ENCODE measurements around the gene GPAT3. TPM values are rescaled to one million over a fixed set of nuclear protein-coding genes. Genes with fewer than 3 reads are reported as not detected.
"Not testable (repeated sequence)": the region's sequence is repeated elsewhere in the genome, so short reads cannot be mapped to it uniquely, and the experiment has no call there.

GPAT3 gene
- total RNA-seq, 2 experiments from 2014 or later = 25.9 to 34.0 TPM

DNA sequence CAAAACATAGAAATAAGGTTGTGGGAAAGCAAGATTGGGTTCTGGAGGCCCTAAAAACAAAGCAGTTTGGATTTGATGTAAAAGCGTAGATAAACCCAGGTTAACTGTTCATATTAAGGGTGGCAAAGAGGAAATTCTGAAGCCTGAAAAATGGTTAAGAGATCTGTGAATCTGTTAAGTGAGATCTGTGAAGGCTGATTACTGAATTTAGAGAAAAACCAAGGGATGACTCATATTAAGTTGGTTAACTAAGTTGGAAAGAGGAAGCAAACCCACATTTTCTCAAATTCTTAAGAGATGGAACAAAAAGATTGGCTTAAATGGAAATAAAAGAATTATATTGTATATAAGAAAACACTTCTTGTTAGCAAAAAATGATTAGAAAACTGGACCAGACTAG lies 22.8 kb downstream of the GPAT3 start:
- peak overlapping the region; percentile 88 for H3K27ac Mint-ChIP-seq
- H3K4me3 Mint-ChIP-seq = peak overlapping the region; percentile 34
- no peaks in the 10 kb centered on the region for H3K9me3 Mint-ChIP-seq (ENCODE audit: low read depth)

DNA sequence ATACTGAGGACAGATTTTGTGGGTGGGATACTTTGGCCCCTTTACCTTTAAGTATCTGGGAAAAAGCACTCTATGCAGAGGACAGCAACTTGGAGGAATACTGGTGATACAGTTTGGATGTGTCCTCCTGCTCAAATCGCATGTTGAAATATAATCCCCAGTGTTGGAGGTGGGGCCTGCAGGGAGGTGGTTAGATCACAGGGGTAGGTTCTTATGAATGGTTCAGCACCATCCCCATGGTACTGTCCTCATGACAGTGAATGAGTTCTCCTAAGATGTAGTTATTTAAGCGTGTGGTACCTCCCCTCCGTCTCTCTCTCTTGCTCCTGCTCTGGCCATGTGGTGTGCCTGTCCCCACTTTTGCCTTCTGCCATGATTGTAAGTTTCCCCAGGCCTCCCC lies 24.6 kb downstream of the GPAT3 start:
- peaks cover 11% of the 10 kb centered on the region for H3K36me3 Mint-ChIP-seq
- CTCF ChIA-PET = interaction anchor here (1.2 kb wide), 1 partner anchor 27 kb away, joined by 5 read pairs; no protein-coding TSS in a partner anchor
- H3K4me3 Mint-ChIP-seq = no peak overlapping the region
- no peaks in the 10 kb centered on the region for H3K27me3 Mint-ChIP-seq
- peaks cover 60% of the 10 kb centered on the region for H3K4me1 Mint-ChIP-seq
- H3K9me3 Mint-ChIP-seq (ENCODE audit: low read depth) = no peaks in the 10 kb centered on the region
- DNase-seq (no peak), ATAC-seq (no peak)
- H3K27ac Mint-ChIP-seq = no peak overlapping the region

More for the DNA sequence above, 22.8 kb downstream of the GPAT3 start:
- peak; percentile 75 for ATAC-seq
- H3K36me3 Mint-ChIP-seq = peaks cover 15% of the 10 kb centered on the region
- no peaks in the 10 kb centered on the region for H3K27me3 Mint-ChIP-seq
- CTCF ChIA-PET = interaction anchor here (1.2 to 3.2 kb wide), 3 partner anchors 23 to 68 kb away, joined by 4 to 10 read pairs (median 4); partner anchors contain the start of gene GPAT3
- H3K4me1 Mint-ChIP-seq = peaks cover 66% of the 10 kb centered on the region
- DNase-seq = no peak

DNA sequence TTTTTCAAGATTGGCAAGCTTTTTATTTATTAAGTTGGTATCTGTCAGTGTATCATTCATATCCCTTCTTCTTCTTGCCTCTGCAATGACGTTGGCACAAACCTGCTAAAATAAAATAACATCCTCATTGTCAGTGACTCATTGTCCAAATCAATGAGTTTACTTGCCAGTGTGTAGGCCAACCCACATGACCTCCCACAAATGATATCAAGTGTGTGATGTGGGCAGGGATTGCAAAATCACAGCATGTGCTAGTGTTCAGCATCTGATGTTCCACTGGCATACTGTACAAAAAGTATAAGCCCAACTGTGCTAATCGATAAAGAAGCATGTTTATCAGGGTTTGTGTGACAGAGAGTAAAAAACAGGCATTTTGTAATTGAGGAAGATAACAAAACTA lies 25.5 kb downstream of the GPAT3 start:
- ATAC-seq (peak; percentile 29), DNase-seq (no peak)
- Mint-ChIP-seq H3K4me1 (peaks cover 53% of the 10 kb centered on the region), H3K36me3 (peaks cover 9% of the 10 kb centered on the region), H3K4me3 (no peak overlapping the region), H3K27me3 (no peaks in the 10 kb centered on the region), H3K9me3 (ENCODE audit: low read depth) (no peaks in the 10 kb centered on the region), H3K27ac (no peak overlapping the region)
- CTCF ChIA-PET = no interaction called here

DNA sequence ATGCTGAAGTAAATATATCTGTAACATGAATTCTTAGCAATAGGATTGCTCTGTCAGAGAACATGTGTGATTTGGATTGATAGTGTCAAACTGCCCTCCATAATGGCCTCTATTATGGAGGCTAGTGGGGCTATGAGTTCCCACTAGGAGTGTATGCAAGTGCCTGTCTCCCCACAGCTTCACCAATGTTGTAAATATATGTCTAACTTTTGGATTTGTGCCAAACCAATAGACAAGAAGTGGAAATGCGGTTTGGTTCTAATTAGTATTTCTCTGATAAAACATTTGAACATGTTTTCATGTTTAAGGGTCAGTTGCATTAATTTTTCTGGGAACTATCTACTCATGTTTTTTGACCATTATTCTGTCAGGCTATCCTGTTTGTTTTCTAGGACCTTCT lies 28.1 kb downstream of the GPAT3 start:
- H3K27ac Mint-ChIP-seq = no peak overlapping the region
- CTCF ChIA-PET = no interaction called here
- no peaks in the 10 kb centered on the region for H3K27me3 Mint-ChIP-seq
- peaks cover 4% of the 10 kb centered on the region for H3K36me3 Mint-ChIP-seq
- no peaks in the 10 kb centered on the region for H3K9me3 Mint-ChIP-seq (ENCODE audit: low read depth)
- H3K4me3 Mint-ChIP-seq = no peak overlapping the region
- peaks cover 30% of the 10 kb centered on the region for H3K4me1 Mint-ChIP-seq
- ATAC-seq (no peak), DNase-seq (no peak)

DNA sequence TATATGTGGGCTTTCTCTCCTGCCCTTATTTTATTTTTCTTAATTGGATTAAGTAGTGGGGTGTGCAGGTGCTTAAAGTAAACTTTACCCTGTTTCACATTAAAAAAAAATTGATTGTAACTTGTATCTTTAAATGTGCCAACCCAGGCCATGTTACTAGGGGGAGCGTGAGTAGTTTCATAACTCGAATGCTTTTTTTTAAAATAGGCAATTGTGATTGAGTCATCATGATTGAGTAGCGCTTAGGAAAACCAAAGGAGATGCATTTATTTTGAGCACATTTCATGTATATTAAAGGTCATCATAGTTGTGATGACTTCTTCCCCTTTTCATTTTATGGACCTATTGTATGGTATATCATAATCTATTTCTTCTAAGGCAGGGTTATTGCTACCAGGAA lies 32.2 kb downstream of the GPAT3 start:
- Mint-ChIP-seq H3K27ac (no peak overlapping the region), H3K36me3 (no peaks in the 10 kb centered on the region), H3K4me3 (no peak overlapping the region), H3K27me3 (no peaks in the 10 kb centered on the region), H3K9me3 (ENCODE audit: low read depth) (no peaks in the 10 kb centered on the region), H3K4me1 (peaks cover 4% of the 10 kb centered on the region)
- CTCF ChIA-PET = no interaction called here
- ATAC-seq (no peak), DNase-seq (no peak)

DNA sequence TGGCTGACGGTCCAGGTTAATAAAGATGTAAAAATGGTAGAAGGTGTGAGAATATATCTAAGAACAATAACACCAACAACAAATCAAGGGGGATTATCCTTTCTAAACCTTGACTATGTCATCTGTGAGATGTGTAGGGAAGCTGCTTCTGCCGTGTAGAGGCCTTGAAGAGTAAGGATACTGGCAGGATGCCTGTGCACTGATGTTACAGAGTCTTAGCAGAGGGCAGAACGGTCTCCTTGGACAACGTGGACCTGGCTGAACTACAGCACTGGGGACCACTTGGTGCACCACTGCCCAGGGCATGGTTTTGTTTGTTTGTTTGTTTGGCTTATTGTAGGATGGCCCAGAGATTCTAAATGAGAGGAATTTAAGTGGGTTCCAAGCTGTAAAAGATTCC lies 33.5 kb downstream of the GPAT3 start:
- Mint-ChIP-seq H3K36me3 (no peaks in the 10 kb centered on the region), H3K9me3 (ENCODE audit: low read depth) (no peaks in the 10 kb centered on the region), H3K4me3 (no peak overlapping the region), H3K27me3 (no peaks in the 10 kb centered on the region), H3K4me1 (no peaks in the 10 kb centered on the region), H3K27ac (no peak overlapping the region)
- CTCF ChIA-PET = interaction anchor here (1.8 kb wide), 1 partner anchor 12 kb away, joined by 5 read pairs; no protein-coding TSS in a partner anchor
- DNase-seq (no peak), ATAC-seq (no peak)

DNA sequence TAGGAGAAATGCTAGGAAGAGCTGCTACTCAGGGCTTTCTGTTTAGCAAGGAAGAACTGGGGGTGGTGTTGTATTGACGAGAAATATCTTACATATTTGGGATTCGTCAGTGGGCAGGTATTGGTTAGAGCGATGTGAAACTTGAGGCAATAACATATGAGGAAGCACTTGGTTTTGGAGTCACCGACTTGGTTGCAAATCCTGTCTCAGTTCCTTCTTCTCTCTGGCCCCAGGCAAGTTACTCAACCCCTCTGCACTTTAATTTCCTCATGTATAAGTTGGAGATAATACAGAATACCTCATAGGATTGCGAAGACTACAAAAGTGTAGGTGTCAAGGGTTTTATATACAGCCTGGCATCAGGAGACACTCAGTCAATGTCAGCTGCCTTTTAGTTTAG lies 34.1 kb downstream of the GPAT3 start:
- DNase-seq (no peak), ATAC-seq (no peak)
- no peaks in the 10 kb centered on the region for H3K9me3 Mint-ChIP-seq (ENCODE audit: low read depth)
- H3K27me3 Mint-ChIP-seq = no peaks in the 10 kb centered on the region
- no peaks in the 10 kb centered on the region for H3K4me1 Mint-ChIP-seq
- CTCF ChIA-PET = interaction anchor here (1.8 kb wide), 1 partner anchor 12 kb away, joined by 5 read pairs; no protein-coding TSS in a partner anchor
- H3K4me3 Mint-ChIP-seq = no peak overlapping the region
- H3K36me3 Mint-ChIP-seq = no peaks in the 10 kb centered on the region
- no peak overlapping the region for H3K27ac Mint-ChIP-seq

DNA sequence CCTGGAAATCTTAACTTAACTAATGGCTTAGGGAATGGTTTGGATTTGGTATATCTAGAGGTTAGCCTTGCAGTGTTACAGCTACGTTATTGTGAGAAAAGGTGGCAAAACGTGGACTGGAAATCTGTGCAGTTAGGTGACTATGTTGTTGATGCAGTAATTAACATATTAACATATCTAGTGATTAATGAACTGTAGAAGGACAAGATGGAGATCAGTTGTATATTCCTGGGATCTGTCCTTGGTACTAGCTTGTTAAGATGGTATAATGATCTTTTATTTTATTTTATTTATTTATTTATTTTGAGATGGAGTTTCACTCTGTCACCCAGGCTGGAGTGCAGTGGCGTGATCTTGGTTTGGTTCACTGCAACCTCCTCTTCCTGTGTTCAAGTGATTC lies 36.9 kb downstream of the GPAT3 start:
- CTCF ChIA-PET = interaction anchor here (0.6 to 1.2 kb wide), 2 partner anchors 11 to 18 kb away, joined by 3 read pairs; no protein-coding TSS in a partner anchor
- H3K27me3 Mint-ChIP-seq = peaks cover 2% of the 10 kb centered on the region
- no peak for ATAC-seq
- DNase-seq = no peak
- no peak overlapping the region for H3K27ac Mint-ChIP-seq
- no peak overlapping the region for H3K4me3 Mint-ChIP-seq
- H3K9me3 Mint-ChIP-seq (ENCODE audit: low read depth) = no peaks in the 10 kb centered on the region
- no peaks in the 10 kb centered on the region for H3K4me1 Mint-ChIP-seq
- H3K36me3 Mint-ChIP-seq = peaks cover 2% of the 10 kb centered on the region

DNA sequence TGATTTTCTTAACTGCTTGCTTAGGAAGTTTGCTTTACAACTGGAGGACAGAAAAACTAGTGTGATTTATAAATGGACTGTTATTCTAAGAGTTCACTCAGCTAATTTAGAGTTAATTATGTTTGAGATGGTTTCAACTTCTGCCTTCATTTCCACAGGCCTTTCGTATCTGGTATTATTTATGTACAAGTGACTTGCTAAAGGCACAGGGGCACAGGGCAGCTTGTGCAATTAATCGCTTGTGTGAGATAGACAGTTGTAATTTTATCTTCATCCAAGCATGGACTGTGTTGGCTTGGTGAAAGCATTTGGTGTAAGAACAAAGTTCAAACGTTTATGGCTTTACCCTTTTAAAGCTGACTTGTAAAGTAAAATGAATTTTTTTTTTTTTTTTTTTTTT lies 38.3 kb downstream of the GPAT3 start:
- Mint-ChIP-seq H3K4me1 (no peaks in the 10 kb centered on the region), H3K9me3 (ENCODE audit: low read depth) (no peaks in the 10 kb centered on the region), H3K4me3 (no peak overlapping the region), H3K36me3 (peaks cover 2% of the 10 kb centered on the region), H3K27me3 (peaks cover 2% of the 10 kb centered on the region), H3K27ac (no peak overlapping the region)
- CTCF ChIA-PET = no interaction called here
- DNase-seq = no peak
- no peak for ATAC-seq

DNA sequence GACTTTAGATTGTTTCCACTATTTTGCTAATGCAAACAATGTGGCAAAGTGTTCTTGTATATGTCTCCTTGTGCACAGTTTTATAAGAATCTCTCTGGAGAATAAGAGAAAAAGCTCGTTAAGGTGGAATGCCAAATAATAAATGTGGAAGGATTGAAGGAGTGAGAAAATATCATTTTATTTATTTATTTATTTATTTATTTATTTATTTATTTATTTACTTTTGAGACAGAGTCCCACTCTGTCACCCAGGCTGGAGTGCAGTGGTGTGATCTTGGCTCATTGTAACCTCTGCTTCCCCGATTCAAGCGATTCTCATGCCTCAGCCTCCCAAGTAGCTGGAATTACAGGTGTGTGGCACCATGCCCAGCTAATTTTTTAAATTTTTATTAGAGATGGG lies 40.3 kb downstream of the GPAT3 start:
- CTCF ChIA-PET; H3K9me3 Mint-ChIP-seq (ENCODE audit: low read depth); H3K4me3 Mint-ChIP-seq; ATAC-seq; DNase-seq; H3K27ac Mint-ChIP-seq; H3K4me1 Mint-ChIP-seq; H3K27me3 Mint-ChIP-seq; H3K36me3 Mint-ChIP-seq: not testable (repeated sequence)

DNA sequence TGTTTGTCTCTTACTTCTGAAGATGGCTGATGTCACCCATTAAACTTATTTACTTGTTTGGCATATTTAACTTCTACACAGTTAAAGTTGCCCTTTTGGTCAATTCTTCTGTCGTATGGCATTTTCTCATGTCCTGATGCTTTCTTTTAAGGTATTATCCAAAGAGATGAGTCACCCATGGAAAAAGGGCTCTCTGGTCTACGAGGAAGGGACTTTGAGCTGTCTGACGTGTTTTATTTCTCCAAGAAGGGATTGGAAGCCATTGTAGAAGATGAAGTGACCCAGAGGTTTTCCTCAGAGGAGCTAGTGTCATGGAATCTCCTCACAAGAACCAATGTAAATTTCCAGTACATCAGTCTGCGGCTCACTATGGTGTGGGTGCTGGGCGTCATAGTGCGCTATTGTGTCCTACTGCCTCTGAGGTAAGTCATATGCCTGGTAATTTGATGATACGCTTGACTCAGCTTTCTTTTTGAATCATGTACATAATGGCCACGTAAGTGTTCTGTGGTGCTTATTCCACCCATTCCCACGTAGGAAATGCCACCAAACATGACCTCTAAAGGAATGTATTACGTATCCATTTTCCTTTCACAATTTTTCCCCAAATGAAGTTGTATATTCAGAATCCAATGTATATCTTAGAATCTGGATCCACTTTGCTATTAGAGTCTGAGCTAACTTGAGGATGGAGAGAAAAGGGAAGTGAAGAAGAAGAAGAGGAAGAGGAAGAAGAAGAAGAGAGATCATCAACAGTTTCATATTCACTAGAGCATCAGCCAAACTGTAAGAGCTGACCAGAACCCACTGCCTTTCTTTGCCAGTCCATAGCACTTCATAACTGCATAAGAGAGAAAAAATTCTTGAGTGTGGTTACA lies 45.7 kb downstream of the GPAT3 start:
- no peak overlapping the region for H3K27ac Mint-ChIP-seq
- H3K27me3 Mint-ChIP-seq = peaks cover 7% of the 10 kb centered on the region
- H3K4me1 Mint-ChIP-seq = peaks cover 9% of the 10 kb centered on the region
- CTCF ChIA-PET = interaction anchor here (0.6 to 4.2 kb wide), 4 partner anchors 9 to 72 kb away, joined by 3 to 31 read pairs (median 6); no protein-coding TSS in a partner anchor
- H3K9me3 Mint-ChIP-seq (ENCODE audit: low read depth) = no peaks in the 10 kb centered on the region
- DNase-seq (no peak), ATAC-seq (no peak)
- no peak overlapping the region for H3K4me3 Mint-ChIP-seq
- no peaks in the 10 kb centered on the region for H3K36me3 Mint-ChIP-seq

DNA sequence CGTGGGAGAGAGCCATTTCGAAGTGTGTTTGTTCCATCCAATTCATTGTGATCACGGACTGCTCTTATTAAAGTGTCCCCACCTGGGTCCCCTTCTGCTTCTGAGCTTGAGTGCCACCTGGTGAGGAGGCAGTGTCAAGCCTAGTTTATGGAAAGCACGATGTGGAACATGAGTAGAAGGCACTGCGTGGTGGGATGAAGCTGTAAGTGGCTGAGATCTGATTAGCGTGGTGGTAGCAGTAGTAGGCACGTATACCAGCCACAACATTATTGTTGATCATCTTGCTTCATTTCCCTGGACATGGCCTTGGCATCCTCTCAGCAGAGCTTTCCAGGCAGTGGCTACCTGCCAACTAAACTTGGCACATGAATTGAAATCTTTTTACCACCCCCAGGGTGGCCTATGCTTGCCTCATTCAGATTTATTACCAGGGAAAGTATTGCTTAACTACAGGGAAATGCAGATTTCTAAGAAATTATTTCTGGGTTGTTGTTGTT lies 46.4 kb downstream of the GPAT3 start:
- no peak overlapping the region for H3K27ac Mint-ChIP-seq
- ATAC-seq = no peak
- H3K9me3 Mint-ChIP-seq (ENCODE audit: low read depth) = no peaks in the 10 kb centered on the region
- CTCF ChIA-PET = interaction anchor here (0.9 to 4.2 kb wide), 4 partner anchors 8 to 73 kb away, joined by 4 to 31 read pairs (median 6); no protein-coding TSS in a partner anchor
- H3K36me3 Mint-ChIP-seq = peaks cover 2% of the 10 kb centered on the region
- H3K4me3 Mint-ChIP-seq = no peak overlapping the region
- peaks cover 10% of the 10 kb centered on the region for H3K4me1 Mint-ChIP-seq
- H3K27me3 Mint-ChIP-seq = peaks cover 5% of the 10 kb centered on the region
- DNase-seq = no peak

DNA sequence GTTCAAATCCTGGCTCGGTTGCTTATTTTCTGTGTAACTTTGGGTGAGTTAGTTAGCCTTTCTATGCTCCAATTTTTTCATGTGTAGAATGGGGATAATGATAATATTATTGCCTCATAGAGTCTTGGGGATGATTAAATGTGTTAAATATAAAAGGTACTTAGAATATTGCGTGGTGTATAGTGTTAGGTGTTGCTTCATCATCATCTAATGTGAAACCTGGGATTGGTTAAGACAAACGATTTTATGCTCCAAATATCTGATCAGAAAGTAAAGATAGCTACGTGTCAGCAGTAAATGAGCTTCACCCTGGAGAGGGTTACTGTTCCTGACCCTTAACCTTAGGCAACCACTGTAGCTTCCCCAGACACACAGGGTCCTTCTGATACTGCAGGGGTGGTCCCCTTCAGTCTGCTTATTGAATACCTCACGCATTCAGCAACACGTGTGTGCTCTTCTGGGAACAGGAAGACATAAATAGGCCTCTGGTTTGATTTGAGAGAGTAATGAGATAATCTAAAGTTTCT lies 50.1 kb downstream of the GPAT3 start:
- no peak overlapping the region for H3K27ac Mint-ChIP-seq
- no peak overlapping the region for H3K4me3 Mint-ChIP-seq
- no peak for ATAC-seq
- CTCF ChIA-PET = no interaction called here
- peaks cover 10% of the 10 kb centered on the region for H3K36me3 Mint-ChIP-seq
- H3K27me3 Mint-ChIP-seq = no peaks in the 10 kb centered on the region
- H3K4me1 Mint-ChIP-seq = peaks cover 10% of the 10 kb centered on the region
- no peaks in the 10 kb centered on the region for H3K9me3 Mint-ChIP-seq (ENCODE audit: low read depth)
- no peak for DNase-seq

DNA sequence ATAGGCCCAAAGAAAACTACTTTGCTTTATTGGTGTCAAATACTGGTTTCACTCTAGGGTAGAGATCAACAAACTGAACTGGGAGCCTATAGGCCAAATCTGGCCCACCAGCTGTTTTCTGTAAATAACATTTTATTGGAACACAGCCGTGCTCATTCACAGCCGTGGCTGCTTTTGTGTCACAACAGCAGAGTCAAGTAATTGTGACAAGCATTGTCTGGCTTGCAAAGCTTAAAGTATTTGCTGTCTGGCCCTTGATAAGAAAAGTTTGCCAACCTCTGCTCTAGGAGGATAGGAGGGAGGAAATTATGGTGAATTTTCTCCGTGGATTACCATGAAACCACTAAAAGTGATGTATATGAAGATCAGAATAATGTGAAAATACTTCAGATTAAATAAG lies 53.4 kb downstream of the GPAT3 start:
- Mint-ChIP-seq H3K27ac (no peak overlapping the region), H3K9me3 (ENCODE audit: low read depth) (peaks cover 2% of the 10 kb centered on the region), H3K4me3 (no peak overlapping the region), H3K4me1 (peaks cover 7% of the 10 kb centered on the region), H3K27me3 (no peaks in the 10 kb centered on the region), H3K36me3 (peaks cover 24% of the 10 kb centered on the region)
- no peak for DNase-seq
- CTCF ChIA-PET = interaction anchor here (0.5 kb wide), 1 partner anchor 100 kb away, joined by 3 read pairs; no protein-coding TSS in a partner anchor
- ATAC-seq = no peak
